ENCODE data around the gene FCRL5.

Gene FCRL5

DNA sequence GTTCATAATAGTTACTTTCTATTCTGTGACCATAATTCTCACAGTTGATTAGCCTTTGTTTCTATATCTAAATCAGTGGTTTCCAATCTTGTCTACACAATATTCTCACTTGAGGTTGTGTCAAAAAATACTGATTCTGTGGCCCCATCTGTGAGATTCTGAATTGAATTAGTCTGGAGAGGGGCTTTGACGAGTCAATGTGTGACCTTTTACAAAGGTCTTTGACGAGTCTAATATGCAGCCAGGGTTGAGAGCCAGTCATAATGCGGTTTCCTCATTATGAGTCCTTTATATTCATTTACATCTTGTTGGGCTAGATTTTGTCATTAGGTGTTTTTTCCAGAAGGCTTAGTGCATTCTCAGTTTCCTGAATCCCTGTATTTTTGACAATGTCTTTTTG lies 19.7 kb downstream of the FCRL5 start:
- Histone ChIP-seq H3K27me3 (ENCODE audit: control insufficient read depth in 1 of 2, insufficient read depth in 1 of 2, low read length in 2 of 2) (peaks cover 0 to 6% of the 10 kb centered on the region in 2 experiments), H3K4ac (ENCODE audit: low read depth in 1 of 2, low read length in 2 of 2) (no peak overlapping the region)
- 68% methylated on average over 2 of the region's 3 CpGs for WGBS

DNA sequence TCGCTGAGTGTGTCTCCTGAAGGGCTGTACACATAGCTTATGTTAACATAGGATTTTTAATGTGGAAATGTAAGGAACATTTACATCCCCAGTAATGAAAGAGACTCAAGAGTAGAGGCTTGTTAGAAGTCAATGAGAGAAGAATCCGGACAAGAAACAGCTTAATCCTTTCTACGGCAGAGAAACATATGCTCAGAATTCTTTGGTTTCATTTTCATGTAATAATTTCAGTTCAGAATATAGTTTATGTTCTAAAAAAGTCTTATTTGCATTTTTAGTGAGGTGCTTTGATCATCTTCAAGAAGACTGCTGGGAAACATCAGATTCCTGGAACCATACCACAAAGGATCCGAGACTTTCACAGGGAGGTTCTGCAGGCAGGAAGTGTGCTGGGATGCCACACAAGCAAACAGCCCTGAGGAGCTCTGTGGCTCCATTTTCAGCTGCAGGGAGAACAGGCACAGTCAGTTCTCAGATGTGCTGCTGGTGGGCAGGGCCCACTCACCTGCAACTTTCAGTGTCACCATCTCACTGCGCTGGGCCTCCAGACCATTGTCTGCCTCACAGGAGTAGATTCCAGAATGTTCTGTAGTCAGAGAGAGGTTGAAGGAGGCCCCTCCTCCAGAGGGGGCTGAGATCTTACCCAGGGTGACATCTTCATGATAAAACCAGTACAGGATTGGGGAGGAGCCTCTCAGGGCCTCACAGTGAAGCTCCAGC lies 28.4 kb downstream of the FCRL5 start:
- Histone ChIP-seq H3K27ac (ENCODE audit: low read length, poor library complexity, severe bottlenecking) (no peak overlapping the region), H3K18ac (ENCODE audit: low read depth in 1 of 2, low read length in 2 of 2) (no peak overlapping the region), H3K4me3 (ENCODE audit: insufficient read depth in 1 of 2, low read depth in 1 of 2, low read length in 2 of 2) (no peak overlapping the region), H2AFZ (ENCODE audit: low read depth, low read length) (no peak overlapping the region), H2BK5ac (ENCODE audit: low read depth, low read length, poor library complexity, severe bottlenecking) (no peak overlapping the region), H4K8ac (ENCODE audit: low read length) (no peak overlapping the region), H3K23ac (ENCODE audit: low read length in 2 of 2) (no peak overlapping the region), H3K9ac (ENCODE audit: low read length) (no peak overlapping the region), H2BK12ac (ENCODE audit: low read length in 2 of 2) (no peak overlapping the region), H2BK15ac (ENCODE audit: low read depth, poor library complexity, severe bottlenecking) (no peak overlapping the region), H3K14ac (ENCODE audit: low read length in 2 of 2) (no peak overlapping the region), H3K79me1 (replicated peaks; ENCODE audit: low read length, poor library complexity, severe bottlenecking) (no peaks in the 10 kb centered on the region), H3K4me2 (ENCODE audit: low read length, poor library complexity, severe bottlenecking) (no peak overlapping the region), H2BK120ac (ENCODE audit: low read depth, low read length) (no peak overlapping the region), H3K27me3 (ENCODE audit: control insufficient read depth in 1 of 2, insufficient read depth in 1 of 2, low read length in 2 of 2) (peaks cover 7 to 44% of the 10 kb centered on the region in 2 experiments), H3K4me1 (ENCODE audit: control insufficient read depth, insufficient read depth, low read depth, low read length) (no peaks in the 10 kb centered on the region), H3K4ac (ENCODE audit: low read depth in 1 of 2, low read length in 2 of 2) (no peak overlapping the region), H2AK5ac (ENCODE audit: low read length, severe bottlenecking) (no peak overlapping the region), H4K91ac (ENCODE audit: low read length) (no peak overlapping the region), H3K36me3 (ENCODE audit: control insufficient read depth in 1 of 2, insufficient read depth in 2 of 2, low read depth in 1 of 2, low read length in 2 of 2) (no peaks in the 10 kb centered on the region), H3K9me3 (ENCODE audit: control insufficient read depth, low read length) (no peaks in the 10 kb centered on the region)
- DNase-seq: no peak
- WGBS: 77% methylated on average over 3 of the region's 5 CpGs

More for the DNA sequence above, 19.7 kb downstream of the FCRL5 start:
- no peak overlapping the region for H2AFZ ChIP-seq (ENCODE audit: low read depth, low read length)
- no peaks in the 10 kb centered on the region for H3K9me3 ChIP-seq (ENCODE audit: control insufficient read depth, low read length)
- H3K14ac ChIP-seq (ENCODE audit: low read length in 2 of 2): no peak overlapping the region
- H2BK5ac ChIP-seq (ENCODE audit: low read depth, low read length, poor library complexity, severe bottlenecking): no peak overlapping the region
- no peak overlapping the region for H4K8ac ChIP-seq (ENCODE audit: low read length)
- no peak overlapping the region for H3K9ac ChIP-seq (ENCODE audit: low read length)
- no peak overlapping the region for H3K4me2 ChIP-seq (ENCODE audit: low read length, poor library complexity, severe bottlenecking)
- no peak overlapping the region for H4K91ac ChIP-seq (ENCODE audit: low read length)
- H3K27ac ChIP-seq (ENCODE audit: low read length, poor library complexity, severe bottlenecking): no peak overlapping the region
- H3K4me1 ChIP-seq (ENCODE audit: control insufficient read depth, insufficient read depth, low read depth, low read length): no peaks in the 10 kb centered on the region
- no peaks in the 10 kb centered on the region for H3K36me3 ChIP-seq (ENCODE audit: control insufficient read depth in 1 of 2, insufficient read depth in 2 of 2, low read depth in 1 of 2, low read length in 2 of 2)
- H2BK120ac ChIP-seq (ENCODE audit: low read depth, low read length): no peak overlapping the region
- no peak overlapping the region for H3K23ac ChIP-seq (ENCODE audit: low read length in 2 of 2)
- no peak overlapping the region for H2BK12ac ChIP-seq (ENCODE audit: low read length in 2 of 2)
- H3K4me3 ChIP-seq (ENCODE audit: insufficient read depth in 1 of 2, low read depth in 1 of 2, low read length in 2 of 2): no peak overlapping the region
- no peaks in the 10 kb centered on the region for H3K79me1 ChIP-seq (replicated peaks; ENCODE audit: low read length, poor library complexity, severe bottlenecking)
- no peak overlapping the region for H3K18ac ChIP-seq (ENCODE audit: low read depth in 1 of 2, low read length in 2 of 2)
- no peak overlapping the region for H2BK15ac ChIP-seq (ENCODE audit: low read depth, poor library complexity, severe bottlenecking)
- no peak for DNase-seq
- no peak overlapping the region for H2AK5ac ChIP-seq (ENCODE audit: low read length, severe bottlenecking)

- Histone ChIP-seq H3K23ac (ENCODE audit: low read length in 2 of 2) (no peak overlapping the region), H2BK120ac (ENCODE audit: low read depth, low read length) (no peak overlapping the region), H3K14ac (ENCODE audit: low read length in 2 of 2) (no peak overlapping the region), H4K8ac (ENCODE audit: low read length) (no peak overlapping the region), H2BK15ac (ENCODE audit: low read depth, poor library complexity, severe bottlenecking) (no peak overlapping the region), H2BK12ac (ENCODE audit: low read length in 2 of 2) (no peak overlapping the region), H3K27ac (ENCODE audit: low read length, poor library complexity, severe bottlenecking) (no peak overlapping the region), H3K4me2 (ENCODE audit: low read length, poor library complexity, severe bottlenecking) (no peak overlapping the region), H3K36me3 (ENCODE audit: control insufficient read depth in 1 of 2, insufficient read depth in 2 of 2, low read depth in 1 of 2, low read length in 2 of 2) (no peaks in the 10 kb centered on the region), H3K4me3 (ENCODE audit: insufficient read depth in 1 of 2, low read depth in 1 of 2, low read length in 2 of 2) (no peak overlapping the region), H2BK5ac (ENCODE audit: low read depth, low read length, poor library complexity, severe bottlenecking) (no peak overlapping the region), H3K79me1 (replicated peaks; ENCODE audit: low read length, poor library complexity, severe bottlenecking) (no peaks in the 10 kb centered on the region), H3K4me1 (ENCODE audit: control insufficient read depth, insufficient read depth, low read depth, low read length) (no peaks in the 10 kb centered on the region), H3K27me3 (ENCODE audit: control insufficient read depth in 1 of 2, insufficient read depth in 1 of 2, low read length in 2 of 2) (peaks cover 8 to 51% of the 10 kb centered on the region in 2 experiments), H4K91ac (ENCODE audit: low read length) (no peak overlapping the region), H2AK5ac (ENCODE audit: low read length, severe bottlenecking) (no peak overlapping the region), H3K9ac (ENCODE audit: low read length) (no peak overlapping the region), H2AFZ (ENCODE audit: low read depth, low read length) (no peak overlapping the region), H3K4ac (ENCODE audit: low read depth in 1 of 2, low read length in 2 of 2) (no peak overlapping the region), H3K9me3 (ENCODE audit: control insufficient read depth, low read length) (no peaks in the 10 kb centered on the region), H3K18ac (ENCODE audit: low read depth in 1 of 2, low read length in 2 of 2) (no peak overlapping the region)
- no peak for DNase-seq
- WGBS: 82% methylated on average over 7 of the region's 10 CpGs
Observed at GRCh38 chr1:157521056-157521455, 31.3 kb downstream of the FCRL5 start.

GRCh38 chr1:157520386-157520935 lies 31.9 kb downstream of the FCRL5 start:
- DNase-seq: no peak

More at GRCh38 chr1:157520386-157520935, 31.9 kb downstream of the FCRL5 start:
- 92% methylated on average over 20 of the region's 20 CpGs for WGBS
- Histone ChIP-seq H3K4ac (ENCODE audit: low read depth in 1 of 2, low read length in 2 of 2) (no peak overlapping the region), H2AK5ac (ENCODE audit: low read length, severe bottlenecking) (no peak overlapping the region), H3K23ac (ENCODE audit: low read length in 2 of 2) (no peak overlapping the region), H3K18ac (ENCODE audit: low read depth in 1 of 2, low read length in 2 of 2) (no peak overlapping the region), H3K4me3 (ENCODE audit: insufficient read depth in 1 of 2, low read depth in 1 of 2, low read length in 2 of 2) (no peak overlapping the region), H2BK12ac (ENCODE audit: low read length in 2 of 2) (no peak overlapping the region), H3K4me1 (ENCODE audit: control insufficient read depth, insufficient read depth, low read depth, low read length) (no peaks in the 10 kb centered on the region), H4K8ac (ENCODE audit: low read length) (no peak overlapping the region), H2BK120ac (ENCODE audit: low read depth, low read length) (no peak overlapping the region), H3K27me3 (ENCODE audit: control insufficient read depth in 1 of 2, insufficient read depth in 1 of 2, low read length in 2 of 2) (peaks cover 8 to 51% of the 10 kb centered on the region in 2 experiments), H4K91ac (ENCODE audit: low read length) (no peak overlapping the region), H3K36me3 (ENCODE audit: control insufficient read depth in 1 of 2, insufficient read depth in 2 of 2, low read depth in 1 of 2, low read length in 2 of 2) (no peaks in the 10 kb centered on the region), H3K79me1 (replicated peaks; ENCODE audit: low read length, poor library complexity, severe bottlenecking) (no peaks in the 10 kb centered on the region), H2BK5ac (ENCODE audit: low read depth, low read length, poor library complexity, severe bottlenecking) (no peak overlapping the region), H3K9ac (ENCODE audit: low read length) (no peak overlapping the region), H3K14ac (ENCODE audit: low read length in 2 of 2) (no peak overlapping the region), H3K9me3 (ENCODE audit: control insufficient read depth, low read length) (no peaks in the 10 kb centered on the region), H3K4me2 (ENCODE audit: low read length, poor library complexity, severe bottlenecking) (no peak overlapping the region), H3K27ac (ENCODE audit: low read length, poor library complexity, severe bottlenecking) (no peak overlapping the region), H2AFZ (ENCODE audit: low read depth, low read length) (no peak overlapping the region), H2BK15ac (ENCODE audit: low read depth, poor library complexity, severe bottlenecking) (no peak overlapping the region)

All from mesenchymal stem cell (in vitro differentiated cells and primary cell).